GM18505 (cell line): ENCODE data around the gene C12orf57.
"Not testable (repeated sequence)": the region's sequence is repeated elsewhere in the genome, so short reads cannot be mapped to it uniquely, and the experiment has no call there.

ENCODE experiments used
- ATAC-seq: cut with Tn5 transposase; IDR thresholded peaks from one replicate; pipeline ENCODE4 v1.9.1; 2021; ENCODE audit not compliant: unreplicated experiment
- POLR2A ChIP-seq: IDR thresholded peaks from 4 replicates; pipeline ENCODE4 v1.6.1; 2011; ENCODE audit warnings: borderline replicate concordance; ENCODE audit not compliant: insufficient read depth, insufficient read length; ENCODE audit errors: extremely low read depth

C12orf57 gene

DNA sequence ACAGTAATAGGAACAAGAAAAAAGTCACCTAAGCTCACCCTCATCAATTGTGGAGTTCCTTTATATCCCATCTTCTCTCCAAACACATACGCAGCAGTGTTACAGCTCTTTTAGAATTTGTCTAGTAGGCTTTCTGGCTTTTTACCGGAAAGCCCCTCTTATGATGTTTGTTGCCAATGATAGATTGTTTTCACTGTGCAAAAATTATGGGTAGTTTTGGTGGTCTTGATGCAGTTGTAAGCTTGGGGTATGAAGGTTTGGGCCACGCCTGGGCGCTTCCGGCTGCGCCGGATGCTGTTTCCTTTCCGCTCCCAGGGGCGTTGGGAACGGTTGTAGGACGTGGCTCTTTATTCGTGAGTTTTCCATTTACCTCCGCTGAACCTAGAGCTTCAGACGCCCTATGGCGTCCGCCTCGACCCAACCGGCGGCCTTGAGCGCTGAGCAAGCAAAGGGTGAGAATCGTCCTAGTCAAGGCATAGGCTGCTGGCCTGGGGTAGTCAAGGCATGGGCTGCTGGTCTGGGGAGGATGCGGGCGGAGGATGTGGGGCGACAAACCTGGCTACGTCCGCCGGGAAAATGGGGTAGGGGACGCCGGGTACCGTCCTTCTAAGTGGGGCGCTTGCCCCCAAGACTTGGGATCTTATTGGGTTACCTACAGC lies at the start of gene C12orf57, which contains the start of gene RNU7-1:
Gene C12orf57, plus strand, starts transcription at position 301 of the 659 bp plus-strand sequence. Its CDS starts 100 bp downstream, at position 401.
Gene RNU7-1, plus strand, starts transcription at position 95 of the 659 bp plus-strand sequence.
- peak; percentile 99 for TF ChIP-seq POLR2A
- ATAC-seq = peak; percentile 32

DNA sequence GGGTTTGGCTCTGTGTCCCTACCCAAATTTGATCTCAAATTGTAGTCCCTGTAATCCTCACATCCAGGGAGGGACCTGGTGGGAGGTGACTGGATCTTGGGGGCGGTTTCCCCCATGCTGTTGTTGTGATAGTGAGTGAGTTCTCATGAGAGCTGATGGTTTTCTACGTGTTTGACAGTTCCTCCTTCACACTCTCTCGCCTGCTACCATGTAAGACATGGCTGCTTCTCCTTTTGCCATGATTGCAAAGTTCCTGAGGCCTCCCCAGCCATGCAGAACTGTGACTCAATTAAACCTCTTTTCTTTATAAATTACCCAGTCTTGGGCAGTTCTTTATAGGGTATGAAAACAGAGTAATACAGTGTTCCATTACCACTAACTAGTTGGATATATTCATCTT lies 49.5 kb upstream of the C12orf57 start:
- no peak for ATAC-seq
- TF ChIP-seq POLR2A = no peak

DNA sequence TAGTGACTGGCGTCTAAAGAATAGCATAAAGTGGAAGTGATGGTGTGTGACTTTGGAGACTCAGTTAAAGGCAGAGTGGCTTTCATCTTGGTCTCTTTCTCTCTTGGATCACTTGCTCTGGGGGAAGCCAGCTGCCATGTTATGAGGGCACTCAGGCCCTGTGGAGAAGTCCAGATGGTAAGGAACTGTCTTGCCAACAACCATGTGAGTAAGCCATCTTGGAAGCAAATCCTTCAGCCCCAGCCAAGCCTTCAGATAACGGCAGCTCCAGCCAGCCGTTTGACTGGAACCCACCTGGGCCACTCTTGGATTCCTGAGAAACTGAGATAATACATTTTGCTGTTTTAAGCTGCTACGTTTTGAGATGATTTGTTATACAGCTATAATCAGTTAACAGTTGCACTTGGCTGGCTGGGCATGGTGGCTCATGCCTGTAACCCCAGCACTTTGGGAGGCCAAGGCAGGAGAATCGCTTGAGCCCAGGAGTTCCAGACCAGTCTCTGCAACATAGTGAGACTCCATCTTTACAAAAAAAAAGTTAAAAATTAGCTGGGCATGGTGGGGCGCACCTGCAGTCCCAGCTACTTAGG lies 46.9 kb upstream of the C12orf57 start:
- no peak for TF ChIP-seq POLR2A
- ATAC-seq = no peak

GRCh38 chr12:6899427-6899826 lies 44.4 kb upstream of the C12orf57 start:
- no peak for TF ChIP-seq POLR2A

GRCh38 chr12:6899837-6900519 lies 43.8 kb upstream of the C12orf57 start:
- ATAC-seq = no peak
- no peak for TF ChIP-seq POLR2A

More at GRCh38 chr12:6899427-6899826, 44.4 kb upstream of the C12orf57 start:
- no peak for ATAC-seq

GRCh38 chr12:6902448-6902847 lies 41.4 kb upstream of the C12orf57 start:
- no peak for TF ChIP-seq POLR2A
- no peak for ATAC-seq

DNA sequence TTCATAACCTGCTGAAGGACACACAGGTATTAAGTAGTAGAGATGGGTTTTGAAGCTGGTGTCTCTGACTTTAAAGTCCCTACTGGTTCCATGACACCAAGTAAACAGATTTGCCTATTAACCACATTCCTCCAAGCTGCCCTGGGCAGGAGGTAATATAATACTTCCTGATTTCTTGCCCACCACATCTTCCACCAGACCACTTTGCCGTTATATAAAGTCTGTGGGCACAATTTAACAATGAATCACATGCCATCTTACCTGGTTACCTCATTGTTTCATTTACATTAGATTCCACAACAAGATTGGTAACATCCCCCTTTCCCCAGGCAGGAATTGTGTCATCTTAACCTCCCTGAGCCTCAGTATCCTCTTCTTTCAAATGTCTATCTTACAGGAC lies 40.1 kb upstream of the C12orf57 start:
- no peak for ATAC-seq
- TF ChIP-seq POLR2A = no peak

DNA sequence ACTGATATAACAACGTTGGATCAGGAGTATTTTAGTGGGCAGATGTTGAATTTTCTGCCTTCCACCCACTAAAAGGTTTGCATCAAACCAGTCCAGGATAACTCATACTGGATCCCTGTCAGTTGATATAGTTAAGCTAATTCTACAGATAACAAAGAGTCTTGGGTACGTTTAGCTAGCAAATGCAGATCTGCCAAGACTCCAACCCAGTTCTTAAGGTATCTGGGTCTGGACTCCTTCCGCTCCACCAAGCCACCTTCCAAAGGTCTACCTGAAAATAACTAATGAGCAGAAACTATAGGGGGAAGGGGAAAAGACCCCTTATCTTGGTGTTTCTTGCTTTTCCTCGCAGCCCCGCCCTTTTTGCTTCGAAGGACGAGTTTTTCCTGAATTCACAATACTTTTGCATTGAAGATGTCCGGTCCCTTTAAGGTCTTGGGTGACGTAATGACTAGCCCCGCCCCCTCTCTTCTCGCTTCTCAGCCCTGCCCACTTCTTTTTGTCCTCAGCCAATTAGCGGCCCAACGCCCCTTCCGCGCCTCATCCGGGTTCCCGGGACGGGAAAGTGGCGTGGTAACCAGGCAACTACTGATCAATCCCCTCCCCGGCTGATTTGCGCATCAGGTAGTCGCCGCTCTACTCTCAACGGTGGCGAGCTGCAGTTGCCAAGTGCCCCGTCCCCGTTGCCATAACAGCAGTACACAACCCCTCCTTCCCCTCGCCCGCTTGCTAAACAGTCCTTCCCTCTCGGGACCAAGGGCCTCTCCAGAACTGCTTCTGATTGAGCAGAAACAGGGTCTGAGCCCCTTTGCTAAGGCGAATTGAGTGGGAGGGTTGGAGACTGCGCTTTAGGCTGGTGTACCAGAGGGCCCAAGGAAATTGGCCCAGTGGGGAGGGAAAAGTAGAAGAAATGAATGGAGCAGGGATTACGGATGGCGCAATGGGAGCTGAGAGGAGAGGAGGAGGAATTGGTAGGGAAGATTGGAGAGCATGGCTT lies 39.2 kb upstream of the C12orf57 start, which contains the start of gene LRRC23:
Gene LRRC23, plus strand, starts transcription at position 543 of the 997 bp plus-strand sequence. CDS start 812 bp downstream, outside the sequence.
- ATAC-seq = peak; percentile 86
- TF ChIP-seq POLR2A = peak; percentile 55

DNA sequence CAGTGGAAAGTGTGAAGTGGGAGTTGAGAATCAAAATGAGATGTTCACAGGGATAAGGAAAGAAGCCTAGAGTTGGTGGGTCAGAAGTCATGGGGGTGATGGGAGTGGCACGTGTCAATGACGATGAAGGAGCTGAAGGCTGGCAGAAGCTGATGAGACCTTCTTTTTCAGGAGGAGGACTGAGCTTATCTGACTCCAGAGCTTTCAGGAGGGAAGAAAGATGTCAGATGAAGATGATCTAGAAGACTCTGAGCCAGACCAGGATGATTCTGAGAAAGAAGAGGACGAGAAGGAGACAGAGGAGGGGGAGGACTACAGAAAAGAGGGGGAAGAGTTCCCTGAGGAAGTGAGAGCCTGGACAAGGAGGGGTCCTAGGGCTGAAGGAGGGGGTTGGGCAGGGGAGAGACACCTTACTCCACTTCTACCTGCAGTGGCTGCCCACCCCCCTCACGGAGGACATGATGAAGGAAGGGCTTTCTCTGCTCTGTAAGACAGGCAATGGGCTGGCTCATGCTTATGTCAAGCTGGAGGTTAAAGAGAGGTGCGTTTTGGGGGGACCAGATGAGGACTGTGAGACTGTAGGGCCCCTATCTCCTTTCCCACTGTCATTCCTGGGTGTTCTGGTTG lies 38.3 kb upstream of the C12orf57 start:
- TF ChIP-seq POLR2A = no peak
- ATAC-seq = no peak

DNA sequence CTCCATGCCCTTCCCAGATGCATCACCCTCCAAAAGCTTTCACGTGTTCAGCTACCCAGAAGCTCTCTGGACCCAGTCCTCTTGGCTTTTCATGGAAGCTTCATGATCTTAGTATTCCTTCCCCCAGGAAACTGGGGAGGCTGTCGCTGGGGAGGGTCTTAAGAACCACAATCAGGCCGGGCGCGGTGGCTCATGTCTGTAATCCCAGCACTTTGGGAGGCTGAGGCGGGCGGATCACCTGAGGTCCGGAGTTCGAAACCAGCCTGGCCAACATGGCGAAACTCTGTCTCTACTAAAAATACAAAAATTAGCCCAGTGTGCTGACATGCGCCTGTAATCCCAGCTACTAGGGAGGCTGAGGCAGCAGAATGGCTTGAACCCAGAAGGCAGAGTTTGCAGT lies 35.7 kb upstream of the C12orf57 start:
- not testable (repeated sequence) for ATAC-seq

- TF ChIP-seq POLR2A = no peak
- ATAC-seq = no peak
These were observed 34.2 kb upstream of the C12orf57 start for GRCh38 chr12:6909421-6910145.
